GM21390 (cell line): Measurements from ENCODE around the gene LYRM1.
"Not testable (repeated sequence)": the region's sequence is repeated elsewhere in the genome, so short reads cannot be mapped to it uniquely, and the experiment has no call there.

Experiments
- ATAC-seq: cut with Tn5 transposase; IDR thresholded peaks from one replicate; pipeline ENCODE4 v1.9.1; 2021; ENCODE audit not compliant: unreplicated experiment

The LYRM1 gene

DNA sequence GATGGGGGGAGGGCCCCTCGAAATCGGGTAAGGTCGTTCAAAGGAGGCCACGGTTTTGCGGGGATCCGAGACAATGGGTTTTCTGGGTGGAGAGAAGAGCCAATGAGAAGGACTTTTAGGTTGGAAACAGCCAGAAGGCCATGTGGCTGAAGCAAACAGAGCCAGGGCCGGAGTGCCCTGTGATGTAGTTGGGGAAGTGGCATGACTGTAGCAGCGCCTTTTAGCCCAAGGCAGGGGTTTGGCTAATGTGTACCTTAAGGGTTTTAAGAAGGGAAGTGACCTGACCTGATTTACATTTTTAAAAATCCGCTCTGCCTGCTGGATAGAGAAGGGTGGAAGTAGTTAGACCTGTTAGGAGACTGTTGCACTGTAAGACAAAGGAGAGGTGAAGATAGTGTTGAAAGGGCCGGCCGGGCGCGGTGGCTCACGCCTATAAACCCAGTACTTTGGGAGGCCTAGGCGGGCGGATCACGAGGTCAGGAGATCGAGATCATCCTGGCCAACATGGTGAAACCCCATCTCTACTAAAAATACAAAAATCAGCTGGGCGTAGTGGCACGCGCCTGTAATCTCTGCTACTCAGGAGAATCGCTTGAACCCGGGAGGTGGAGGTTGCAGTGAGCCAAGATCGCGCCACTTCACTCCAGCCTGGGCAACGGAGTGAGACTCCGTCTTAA is 1.0 kb downstream of the LYRM1 start:
- ATAC-seq, result no peak

DNA sequence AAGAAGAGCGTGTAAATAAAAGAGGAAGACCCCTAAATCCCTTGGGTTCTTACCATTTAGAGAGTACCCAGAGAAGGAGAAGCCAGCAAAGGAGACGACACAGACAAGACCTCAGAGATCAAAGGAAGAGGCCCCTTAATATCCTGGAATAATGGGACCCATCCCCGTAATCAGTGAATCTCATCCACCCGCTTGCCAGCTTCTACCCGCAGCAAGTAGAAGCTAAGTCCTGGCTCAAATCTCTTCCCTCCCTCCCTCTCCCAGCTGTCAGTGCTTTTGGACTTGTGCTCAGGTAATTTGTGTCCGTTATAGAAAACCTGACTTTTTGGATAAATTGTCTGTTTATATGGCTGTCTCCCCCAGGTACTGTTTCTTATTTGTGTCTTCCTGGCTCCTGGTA is 1.9 kb downstream of the LYRM1 start:
- ATAC-seq, result no peak

- ATAC-seq, result no peak
These were observed 2.7 kb downstream of the LYRM1 start for GRCh38 chr16:20903116-20903898.

- ATAC-seq, result no peak
These were observed 3.4 kb downstream of the LYRM1 start for GRCh38 chr16:20903899-20904506.

DNA sequence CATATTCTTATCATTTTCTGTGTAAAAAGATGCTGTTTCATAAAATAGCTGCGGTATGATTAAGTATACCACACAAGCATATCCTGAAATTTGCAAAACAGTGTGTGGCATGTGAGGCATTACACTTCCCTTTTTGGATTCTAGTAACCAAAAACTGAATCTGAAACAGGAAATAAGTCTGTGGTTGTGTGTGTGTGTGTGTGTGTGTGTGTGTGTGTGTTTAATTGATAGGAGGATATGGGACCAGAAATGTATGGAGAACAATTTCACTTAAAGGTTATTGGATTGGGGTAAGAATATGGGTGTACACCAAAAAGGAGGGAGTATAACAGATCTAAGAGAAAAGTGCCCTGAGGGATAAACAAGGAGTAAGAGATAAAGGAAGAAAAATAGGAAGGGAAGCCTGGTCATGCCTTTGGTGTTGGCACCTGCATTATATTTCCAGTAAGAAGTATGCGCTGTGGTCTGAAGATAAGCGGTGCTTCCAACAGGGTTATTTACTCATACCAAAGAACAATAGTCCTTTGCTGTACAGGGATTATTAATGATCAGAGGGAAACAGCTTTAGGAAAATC is 4.0 kb downstream of the LYRM1 start:
- ATAC-seq, result no peak

DNA sequence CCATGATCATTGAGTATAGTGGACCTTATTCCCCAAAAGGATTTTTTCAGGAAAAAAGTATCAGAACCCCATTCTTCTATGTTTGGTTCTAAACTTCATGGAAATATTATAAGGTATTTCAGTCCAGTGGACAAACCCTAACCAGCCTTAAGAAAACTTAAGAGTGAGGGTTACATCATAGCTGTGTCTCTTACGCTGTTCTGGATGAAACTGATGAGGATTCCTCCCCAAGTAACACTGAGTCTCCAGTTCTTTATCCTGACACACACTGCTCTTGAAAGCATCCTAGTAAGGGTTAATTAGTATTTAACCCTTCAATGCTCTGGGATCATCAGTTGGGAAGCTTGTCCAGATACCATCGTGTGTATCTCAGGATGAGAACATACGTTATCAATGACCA is 5.0 kb downstream of the LYRM1 start:
- no peak for ATAC-seq

- ATAC-seq, result no peak
These were observed 6.0 kb downstream of the LYRM1 start for GRCh38 chr16:20906341-20907255.

DNA sequence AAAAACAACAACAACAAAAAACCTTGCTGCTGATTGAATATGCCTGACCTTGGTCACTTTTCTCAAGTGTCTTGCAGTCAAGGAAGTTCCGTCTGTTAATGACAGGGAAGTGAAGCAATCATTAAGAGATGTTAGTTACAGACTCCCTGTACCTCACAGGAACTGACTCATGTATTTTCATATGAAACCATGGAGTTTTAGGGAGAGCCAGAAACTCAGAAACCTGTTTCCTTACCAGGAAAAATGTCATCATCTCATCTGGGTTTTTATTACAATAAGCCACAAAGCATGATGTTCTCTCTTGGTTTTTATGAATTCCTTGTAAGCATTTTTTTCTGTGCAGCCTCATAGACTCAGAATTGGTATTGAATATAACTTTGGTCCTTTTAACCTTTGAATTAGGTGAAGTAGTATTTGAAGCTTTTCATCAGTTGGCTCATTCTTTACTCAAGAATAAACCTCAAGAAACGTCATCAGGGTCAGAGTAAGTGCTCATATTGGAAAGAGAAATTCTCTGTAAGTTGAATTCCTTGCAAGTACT is 10.3 kb downstream of the LYRM1 start:
- ATAC-seq, result no peak

DNA sequence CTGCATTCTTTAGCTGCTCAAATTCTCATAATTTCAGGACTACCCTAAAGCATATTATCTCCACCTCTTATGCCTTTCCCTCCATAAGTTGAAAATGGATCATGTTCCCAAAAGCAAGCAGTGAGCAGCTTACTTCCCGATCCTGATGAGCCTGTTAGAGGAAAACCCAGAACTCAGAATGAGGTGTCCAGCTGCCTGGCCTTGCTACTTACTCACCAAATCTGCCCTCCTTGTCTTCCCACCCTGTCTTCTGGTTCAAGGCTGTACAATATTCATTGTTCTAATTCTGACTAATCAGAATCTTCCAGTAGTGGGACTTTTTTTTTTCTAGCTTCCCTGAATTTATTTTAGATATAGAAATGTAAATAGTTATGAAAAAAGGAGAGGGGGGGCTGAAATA is 10.8 kb downstream of the LYRM1 start:
- no peak for ATAC-seq

- no peak for ATAC-seq
These were observed 15.7 kb downstream of the LYRM1 start for GRCh38 chr16:20916289-20916688.

DNA sequence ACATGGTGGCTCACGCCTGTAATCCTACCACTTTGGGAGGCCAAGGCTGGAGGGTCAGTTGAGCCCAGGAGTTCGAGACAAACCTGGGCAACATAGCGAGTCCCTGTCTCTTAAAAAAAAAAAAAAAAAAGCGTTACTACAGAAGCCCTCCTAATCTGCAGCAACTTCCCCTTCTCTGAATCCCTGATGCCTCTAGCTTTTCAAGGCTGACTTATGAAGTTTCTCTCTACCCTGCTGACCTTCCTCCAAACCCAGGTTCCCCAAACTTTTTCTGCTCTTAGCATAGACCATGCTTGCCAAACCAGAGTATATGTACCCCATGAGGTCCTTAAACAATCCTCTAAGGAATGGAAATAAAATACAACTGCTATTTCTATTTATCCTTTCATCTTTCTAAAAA is 16.4 kb downstream of the LYRM1 start:
- ATAC-seq, result no peak

GRCh38 chr16:20918486-20919239 is 18.1 kb downstream of the LYRM1 start:
- no peak for ATAC-seq

GRCh38 chr16:20920091-20920490 is 19.5 kb downstream of the LYRM1 start:
- ATAC-seq, result no peak

GRCh38 chr16:20920799-20921198 is 20.2 kb downstream of the LYRM1 start:
- no peak for ATAC-seq

DNA sequence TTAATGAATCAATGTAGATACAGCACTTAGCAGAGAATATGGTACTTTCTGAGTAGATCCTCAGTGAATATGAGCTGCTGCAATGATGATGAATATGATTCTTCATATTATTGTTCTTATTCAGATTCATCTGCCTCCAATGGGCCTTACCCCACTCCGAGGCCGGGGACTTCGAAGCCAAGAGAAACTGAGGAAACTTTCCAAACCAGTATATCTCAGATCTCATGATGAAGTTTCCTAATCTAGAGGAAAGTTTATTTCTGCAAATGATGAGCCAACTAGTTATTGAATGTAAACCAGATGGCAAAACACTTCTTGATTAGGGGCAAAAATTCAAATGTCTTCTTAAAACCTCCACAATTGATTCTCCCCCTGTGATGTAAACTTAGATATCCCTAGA is 23.3 kb downstream of the LYRM1 start:
- no peak for ATAC-seq

- no peak for ATAC-seq
These were observed 25.2 kb downstream of the LYRM1 start for GRCh38 chr16:20925751-20926150.

DNA sequence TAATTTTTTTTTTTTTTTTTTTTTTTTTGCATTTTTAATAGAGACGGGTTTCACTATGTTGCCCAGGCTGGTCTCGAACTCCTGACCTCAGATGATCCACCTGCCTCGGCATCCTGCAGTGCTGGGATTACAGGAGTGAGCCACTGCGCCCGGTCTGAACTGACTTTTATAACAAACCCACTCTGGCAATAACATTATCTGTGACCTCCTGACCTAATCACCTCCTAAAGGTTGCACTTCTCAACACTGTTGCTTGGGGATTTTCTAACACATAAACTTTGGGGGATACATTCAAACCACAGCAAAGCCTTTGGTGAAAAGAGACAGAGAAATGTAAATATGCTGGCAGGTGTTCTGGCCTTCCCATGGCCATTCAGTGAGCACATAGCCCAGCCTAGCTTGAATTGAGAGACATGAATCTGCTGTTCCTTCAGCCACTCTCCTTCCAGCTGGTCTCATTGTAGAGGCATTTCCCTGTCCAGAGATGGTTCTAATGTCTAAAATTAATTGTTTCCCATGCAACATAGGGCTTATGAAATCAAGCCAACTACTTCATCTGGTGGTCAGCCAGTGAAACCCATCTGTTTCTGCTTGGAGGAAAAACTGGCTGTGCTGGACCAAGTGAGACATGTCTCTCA is 28.3 kb downstream of the LYRM1 start:
- no peak for ATAC-seq

DNA sequence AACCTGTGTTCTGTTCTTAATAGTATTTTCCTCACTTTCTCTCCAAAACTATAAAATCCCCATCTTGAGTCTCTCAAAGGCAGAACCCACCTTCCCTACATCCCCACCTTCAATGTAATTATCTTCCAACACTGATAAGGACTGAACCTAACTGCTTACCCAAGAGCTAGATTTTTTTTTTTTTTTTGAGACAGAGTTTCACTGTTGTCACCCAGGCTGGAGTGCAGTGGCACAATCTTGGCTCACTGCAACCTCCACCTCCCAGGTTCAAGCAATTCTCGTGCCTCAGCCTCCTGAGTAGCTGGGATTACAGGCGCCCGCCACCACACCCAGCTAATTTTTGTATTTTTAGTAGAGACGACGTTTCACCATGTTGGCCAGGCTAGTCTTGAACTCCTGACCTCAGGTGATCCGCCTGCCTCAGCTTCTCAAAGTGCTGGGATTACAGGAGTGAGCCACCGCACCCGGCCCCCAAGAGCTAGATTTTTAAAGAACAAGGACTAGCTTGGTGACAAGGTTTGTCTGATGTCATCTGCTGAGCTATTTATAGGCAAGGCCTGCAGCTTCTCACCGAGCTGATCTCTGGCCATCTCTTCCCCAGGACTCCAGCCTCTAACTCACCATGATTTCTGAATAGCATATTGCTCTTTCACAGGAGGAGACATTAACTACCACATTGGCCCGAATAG is 29.2 kb downstream of the LYRM1 start:
- ATAC-seq, result not testable (repeated sequence)

DNA sequence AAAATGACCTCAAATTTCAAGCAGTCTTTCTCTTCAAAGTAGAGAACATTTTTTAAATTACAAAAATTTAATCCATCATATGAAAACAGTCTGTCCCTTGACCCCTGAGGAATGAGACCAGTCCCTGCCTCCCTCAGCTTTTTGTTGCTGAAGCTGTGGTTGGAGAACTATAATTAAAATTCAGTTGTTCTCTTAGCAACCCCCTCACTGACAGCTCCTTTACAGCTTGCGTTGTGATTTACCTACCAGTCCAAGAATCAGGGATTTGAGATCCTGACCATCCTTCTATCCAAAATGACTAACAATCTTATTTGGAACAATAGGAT is 29.8 kb downstream of the LYRM1 start:
- ATAC-seq, result no peak
